ENCODE measurements around the gene ANXA8. TPM values are rescaled to one million over a fixed set of nuclear protein-coding genes. Genes with fewer than 3 reads are reported as not detected.

ANXA8 gene
- total RNA-seq, 2 experiments from 2014 or later = not detected

DNA sequence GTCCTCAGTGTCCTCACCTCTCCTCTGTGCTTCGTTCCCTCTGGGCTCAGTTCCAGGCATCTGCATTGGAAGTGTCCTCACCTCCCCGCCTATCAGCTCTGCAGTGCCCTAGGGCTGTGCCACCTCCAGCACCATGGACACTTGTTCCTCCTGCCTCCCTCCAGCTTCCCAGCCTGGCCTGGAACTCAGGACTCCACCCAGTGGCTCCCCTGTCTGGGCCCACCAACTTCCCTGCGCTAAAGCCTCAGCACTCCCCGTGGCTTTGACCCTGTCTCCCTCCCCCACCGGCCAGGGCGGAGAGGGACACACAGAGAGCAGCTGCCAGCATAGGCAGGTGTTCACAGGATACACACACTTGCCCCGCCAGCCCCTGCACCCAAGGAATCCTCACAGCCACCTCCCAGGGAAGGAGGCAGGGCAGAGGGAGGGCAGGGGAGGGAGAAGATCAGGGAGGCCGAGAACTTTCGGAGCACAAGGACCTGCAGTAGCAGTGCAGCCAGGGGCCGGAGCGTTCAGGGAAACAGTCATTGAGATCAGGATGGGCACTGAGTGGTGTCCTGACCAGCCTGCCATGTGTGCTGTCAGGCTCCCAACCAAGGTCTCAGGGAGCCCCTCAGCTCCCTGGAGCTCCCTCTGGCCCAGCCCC, 31.3 kb downstream of the ANXA8 start:
- intact Hi-C loops (cut with micrococcal nuclease; ENCODE audit: unreplicated experiment) = no loop called here
- Histone ChIP-seq H3K4me2 (ENCODE audit: low read length) (no peak overlapping the region), H3K9me3 (ENCODE audit: low read length) (no peaks in the 10 kb centered on the region), H2AFZ (ENCODE audit: low read length) (no peak overlapping the region), H3K79me2 (ENCODE audit: insufficient read depth, low read depth, low read length) (no peaks in the 10 kb centered on the region), H3K36me3 (ENCODE audit: insufficient read depth, low read length) (no peaks in the 10 kb centered on the region), H3K4me3 (ENCODE audit: low read depth, low read length, poor library complexity, severe bottlenecking) (no peak overlapping the region), H3K4me1 (ENCODE audit: insufficient read depth, low read length, poor library complexity, severe bottlenecking) (peaks cover 5% of the 10 kb centered on the region), H3K9me2 (ENCODE audit: insufficient read depth, low read length) (no peaks in the 10 kb centered on the region), H3K27ac (ENCODE audit: low read depth, low read length, poor library complexity, severe bottlenecking) (no peak overlapping the region), H4K20me1 (ENCODE audit: insufficient read depth, low read length) (no peaks in the 10 kb centered on the region)
- ChIA-PET CTCF (ENCODE audit: unreplicated experiment) (no interaction called here), POLR2A (no interaction called here)
- BruUV-seq (replicated peaks) = no TSS peak
- no peak for DNase-seq (ENCODE audit: low spot score)
- TF ChIP-seq EZH2phosphoT487 (IDR thresholded peaks at IDR 0.05; ENCODE audit: borderline replicate concordance, low read depth, low read length) (no peak), CTCF (conservative IDR thresholded peaks at IDR 0.05; ENCODE audit: low read length) (no peak)

GRCh38 chr10:47451998-47452494, 31.9 kb downstream of the ANXA8 start:
- Histone ChIP-seq H3K9me3 (ENCODE audit: low read length) (no peaks in the 10 kb centered on the region), H3K27ac (ENCODE audit: low read depth, low read length, poor library complexity, severe bottlenecking) (no peak overlapping the region), H4K20me1 (ENCODE audit: insufficient read depth, low read length) (no peaks in the 10 kb centered on the region), H3K4me2 (ENCODE audit: low read length) (no peak overlapping the region), H3K9me2 (ENCODE audit: insufficient read depth, low read length) (no peaks in the 10 kb centered on the region), H3K79me2 (ENCODE audit: insufficient read depth, low read depth, low read length) (no peaks in the 10 kb centered on the region), H3K4me1 (ENCODE audit: insufficient read depth, low read length, poor library complexity, severe bottlenecking) (peaks cover 5% of the 10 kb centered on the region), H3K4me3 (ENCODE audit: low read depth, low read length, poor library complexity, severe bottlenecking) (no peak overlapping the region), H2AFZ (ENCODE audit: low read length) (no peak overlapping the region), H3K36me3 (ENCODE audit: insufficient read depth, low read length) (no peaks in the 10 kb centered on the region)
- BruUV-seq (replicated peaks) = no TSS peak
- TF ChIP-seq EZH2phosphoT487 (IDR thresholded peaks at IDR 0.05; ENCODE audit: borderline replicate concordance, low read depth, low read length) (no peak), CTCF (conservative IDR thresholded peaks at IDR 0.05; ENCODE audit: low read length) (no peak)
- intact Hi-C loops (cut with micrococcal nuclease; ENCODE audit: unreplicated experiment) = no loop called here
- DNase-seq (ENCODE audit: low spot score) = no peak
- ChIA-PET CTCF (ENCODE audit: unreplicated experiment) (no interaction called here), POLR2A (no interaction called here)

DNA sequence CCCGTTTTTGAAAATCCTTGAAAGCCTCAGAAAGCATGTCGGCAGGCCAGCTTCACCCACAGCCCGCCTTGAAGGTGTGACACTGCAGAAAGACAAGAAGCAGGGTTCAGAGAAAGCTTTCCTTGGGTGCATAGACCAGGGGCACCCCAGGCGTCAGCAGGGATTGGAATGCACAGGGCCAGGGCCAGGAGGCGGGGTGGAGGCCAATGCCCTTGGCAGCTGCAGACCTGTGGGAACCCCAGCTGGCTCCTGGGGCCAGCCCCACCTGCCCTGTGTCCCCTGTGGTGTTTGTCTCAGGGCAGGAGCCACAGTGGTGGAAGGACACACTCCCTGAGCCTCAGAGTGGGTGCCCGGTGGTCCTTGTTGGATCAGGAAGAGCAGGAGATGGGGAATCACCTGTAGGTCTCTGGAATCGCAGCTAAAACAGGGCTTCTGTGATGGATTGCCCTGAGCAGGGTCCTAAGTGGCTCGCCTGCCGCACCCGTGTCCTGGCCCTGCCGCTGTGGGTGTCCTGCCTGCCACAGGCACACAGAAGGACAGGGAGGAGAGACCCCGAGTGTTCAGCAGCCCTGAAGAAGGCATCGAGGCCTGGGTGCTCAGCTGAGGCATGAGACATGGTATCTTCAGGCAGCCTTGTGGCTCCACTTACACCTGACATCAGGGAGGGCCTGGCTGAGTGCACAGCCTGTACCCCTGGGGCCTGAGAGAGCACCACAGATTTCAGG, 32.5 kb downstream of the ANXA8 start:
- Histone ChIP-seq H4K20me1 (ENCODE audit: insufficient read depth, low read length) (no peaks in the 10 kb centered on the region), H3K4me3 (ENCODE audit: low read depth, low read length, poor library complexity, severe bottlenecking) (no peak overlapping the region), H3K4me2 (ENCODE audit: low read length) (no peak overlapping the region), H3K9me3 (ENCODE audit: low read length) (no peaks in the 10 kb centered on the region), H3K36me3 (ENCODE audit: insufficient read depth, low read length) (no peaks in the 10 kb centered on the region), H3K79me2 (ENCODE audit: insufficient read depth, low read depth, low read length) (no peaks in the 10 kb centered on the region), H3K9me2 (ENCODE audit: insufficient read depth, low read length) (no peaks in the 10 kb centered on the region), H2AFZ (ENCODE audit: low read length) (no peak overlapping the region), H3K27ac (ENCODE audit: low read depth, low read length, poor library complexity, severe bottlenecking) (no peak overlapping the region), H3K4me1 (ENCODE audit: insufficient read depth, low read length, poor library complexity, severe bottlenecking) (peaks cover 5% of the 10 kb centered on the region)
- no TSS peak for BruUV-seq (replicated peaks)
- intact Hi-C loops (cut with micrococcal nuclease; ENCODE audit: unreplicated experiment) = no loop called here
- ChIA-PET CTCF (ENCODE audit: unreplicated experiment) (no interaction called here), POLR2A (no interaction called here)
- DNase-seq (ENCODE audit: low spot score) = no peak
- no peak for TF ChIP-seq EZH2phosphoT487 (IDR thresholded peaks at IDR 0.05; ENCODE audit: borderline replicate concordance, low read depth, low read length)
- no peak for TF ChIP-seq CTCF (conservative IDR thresholded peaks at IDR 0.05; ENCODE audit: low read length)

All from OCI-LY7 (cell line).